ENCODE measurements around the gene ZNRF1.
A peak's percentile ranks its signal among the peaks of the same experiment; 100 is the strongest.
"Not testable (repeated sequence)": the region's sequence is repeated elsewhere in the genome, so short reads cannot be mapped to it uniquely, and the experiment has no call there.

ZNRF1 gene

GRCh38 chr16:75116081-75116910 is 117.5 kb downstream of the ZNRF1 start, which contains the start of gene LDHD:
LDHD (minus strand) TSS chr16:75116780; CDS start chr16:75116720, 60 bp downstream.
- DNase-seq: no peak

DNA sequence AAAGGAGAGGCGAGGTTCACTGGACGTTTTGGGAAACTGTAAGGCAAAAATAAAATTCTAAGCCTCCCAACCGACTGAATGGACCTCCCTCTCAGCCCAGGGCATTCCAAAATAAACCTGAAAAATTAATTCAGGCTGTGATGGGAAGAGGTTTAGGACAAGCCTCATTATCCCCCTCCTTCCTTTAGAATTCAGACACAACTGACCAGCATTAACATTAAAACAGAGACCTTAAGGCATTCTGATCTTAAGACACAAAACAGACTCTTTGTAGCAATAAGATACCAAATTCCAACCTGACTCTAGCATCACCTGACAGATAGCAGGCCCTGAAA is 118.1 kb downstream of the ZNRF1 start:
- no peak for DNase-seq

DNA sequence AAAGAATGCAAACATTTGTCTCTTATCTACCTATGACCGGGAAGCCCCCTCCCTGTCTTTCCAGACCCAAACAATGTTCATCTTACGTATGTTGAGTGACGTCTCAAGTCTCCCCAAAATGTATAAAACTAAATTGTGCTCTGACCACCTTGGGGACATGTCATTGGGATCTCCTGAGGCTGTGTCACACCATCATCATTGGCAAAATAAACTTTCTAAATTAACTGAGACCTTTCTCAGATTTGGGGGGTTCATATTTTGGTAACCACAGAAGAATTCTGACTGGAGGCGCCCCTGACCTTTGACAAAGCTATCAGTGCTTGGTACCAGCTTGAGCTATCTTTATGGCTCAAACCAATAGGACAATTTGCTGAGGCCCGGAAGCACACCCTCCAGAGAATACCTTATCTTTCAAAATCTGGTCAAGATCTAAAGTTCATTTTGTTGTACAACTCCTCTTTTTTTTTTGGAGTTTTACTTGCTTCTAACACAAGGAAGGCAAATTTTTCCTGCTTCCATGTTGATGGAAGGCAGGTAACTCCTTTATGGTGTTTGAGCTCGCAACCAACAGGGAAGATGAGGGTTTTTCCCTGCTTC is 120.2 kb downstream of the ZNRF1 start:
- DNase-seq: no peak

- no peak for DNase-seq
These were observed 121.4 kb downstream of the ZNRF1 start for GRCh38 chr16:75120253-75120652.

- DNase-seq: no peak
These were observed 123.2 kb downstream of the ZNRF1 start for GRCh38 chr16:75121949-75122568.

GRCh38 chr16:75122609-75123008 is 123.8 kb downstream of the ZNRF1 start:
- DNase-seq: no peak

GRCh38 chr16:75127713-75128415 is 129.0 kb downstream of the ZNRF1 start:
- DNase-seq: no peak

- not testable (repeated sequence) for DNase-seq
These were observed 130.8 kb downstream of the ZNRF1 start for GRCh38 chr16:75129421-75130149.

GRCh38 chr16:75130150-75130771 is 131.4 kb downstream of the ZNRF1 start:
- DNase-seq: no peak

- DNase-seq: no peak
These were observed 132.3 kb downstream of the ZNRF1 start for GRCh38 chr16:75131081-75131480.

- no peak for DNase-seq
These were observed 139.4 kb downstream of the ZNRF1 start for GRCh38 chr16:75138233-75138632.

- DNase-seq: no peak
These were observed 139.8 kb downstream of the ZNRF1 start for GRCh38 chr16:75138636-75139035.

DNA sequence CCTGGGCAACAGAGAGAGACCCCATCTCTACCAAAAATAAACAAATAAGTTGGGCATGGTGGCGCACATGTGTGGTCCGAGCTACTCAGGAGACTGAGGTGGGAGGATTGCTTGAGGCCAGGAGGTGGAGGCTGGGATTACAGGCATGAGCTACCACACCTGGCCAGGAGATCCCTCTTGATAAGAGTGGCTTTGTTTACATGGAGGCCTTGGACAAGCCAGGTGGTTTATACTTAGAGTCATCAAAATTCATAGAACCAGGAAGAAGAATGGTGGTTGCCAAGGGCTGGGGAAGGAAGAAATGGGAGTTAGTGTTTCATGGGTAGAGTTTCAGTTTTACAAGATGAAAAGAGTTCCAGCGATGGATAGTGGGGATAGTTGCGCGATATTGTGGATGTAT is 140.7 kb downstream of the ZNRF1 start:
- no peak for DNase-seq

- DNase-seq: no peak
These were observed 145.1 kb downstream of the ZNRF1 start for GRCh38 chr16:75143941-75144340.

- no peak for DNase-seq
These were observed 149.1 kb downstream of the ZNRF1 start for GRCh38 chr16:75147968-75148310.

- peak; percentile 46 for DNase-seq
These were observed 149.7 kb downstream of the ZNRF1 start, which contains the start of gene ZFP1 for GRCh38 chr16:75148311-75149195. ZFP1 (plus strand) TSS chr16:75148524; CDS start chr16:75152952, 4,428 bp downstream.

DNA sequence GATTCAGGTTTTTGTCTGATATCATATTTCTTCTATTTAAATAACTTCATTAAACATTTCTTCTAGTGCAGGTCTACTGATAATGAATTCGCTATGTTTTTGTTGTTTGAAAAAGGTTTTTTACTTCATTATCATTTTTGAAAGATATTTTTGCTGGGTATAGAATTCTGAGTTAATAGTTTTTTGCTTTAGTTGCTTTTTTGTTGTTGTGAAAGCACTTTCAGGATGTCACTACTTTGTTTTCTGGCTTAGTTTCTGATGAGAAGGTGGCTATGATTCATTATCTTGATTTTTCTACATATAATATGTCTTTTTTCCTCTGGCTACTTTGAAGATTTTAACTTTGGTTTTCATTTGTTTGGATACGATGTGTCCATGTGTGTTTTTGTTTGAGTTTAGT is 153.0 kb downstream of the ZNRF1 start:
- DNase-seq: no peak

GRCh38 chr16:75152635-75153034 is 153.8 kb downstream of the ZNRF1 start:
- DNase-seq: no peak

- DNase-seq: no peak
These were observed 161.6 kb downstream of the ZNRF1 start for GRCh38 chr16:75160386-75160785.

Measured in NCI-H187 treated with DMSO at 0.1 percent for 48 hours (cell line).